H1 (cell line): Measurements from ENCODE around the gene ACCSL. TPM values are rescaled to one million over a fixed set of nuclear protein-coding genes. Genes with fewer than 3 reads are reported as not detected.

Experiments used
- CTCF ChIA-PET: fragments of 300-600 bp; sonication (Branson Sonifier 250); formaldehyde crosslinking; loops from one replicate; lab custom pipeline; 2021; ENCODE audit not compliant: partially characterized antibody; lab: Charles Lee
- POLR2A ChIA-PET: fragments of 300-600 bp; sonication (Branson Sonifier 250); formaldehyde crosslinking; loops from one replicate; lab custom pipeline; 2021; ENCODE audit warnings: inconsistent platforms; ENCODE audit not compliant: partially characterized antibody; lab: Charles Lee
- DNase-seq, 2 experiments: peaks; one replicate each; pipeline versions ENCODE4 v3.0.0 to v3.0.0-alpha.2; 2010 to 2022; ENCODE audit warnings: low spot score in 2 of 2, low read depth in 1 of 2, mixed read lengths in 1 of 2
- FAIRE-seq: peaks from 2 replicates; lab custom pipeline; 2011; peaks lifted over from hg19 to GRCh38; lab: Jason Lieb, UNC
- H2AFZ ChIP-seq: 2 replicates; pipeline ENCODE4 v1.8.1; 2012; ENCODE audit warnings: low read length, inconsistent platforms
- H2AK5ac ChIP-seq: 2 replicates; pipeline ENCODE4 v1.6.1; 2013; ENCODE audit warnings: low read depth, low read length
- H2BK120ac ChIP-seq: replicated peaks from 2 replicates; pipeline ENCODE3; 2013; ENCODE audit warnings: low read depth, low read length, inconsistent platforms
- H2BK12ac ChIP-seq: 2 replicates; pipeline ENCODE4 v1.6.1; 2013; ENCODE audit warnings: low read depth, low read length
- H2BK15ac ChIP-seq: 2 replicates; pipeline ENCODE4 v1.6.1; 2013; ENCODE audit warnings: low read length
- H2BK20ac ChIP-seq: 2 replicates; pipeline ENCODE4 v1.6.1; 2013; ENCODE audit warnings: low read length
- H2BK5ac ChIP-seq: 2 replicates; pipeline ENCODE4 v1.6.1; 2013; ENCODE audit warnings: low read depth, low read length
- H3K14ac ChIP-seq: 2 replicates; pipeline ENCODE4 v1.6.1; 2013; ENCODE audit warnings: inconsistent platforms; ENCODE audit not compliant: insufficient read length
- H3K18ac ChIP-seq: 2 replicates; pipeline ENCODE4 v1.6.1; 2013; ENCODE audit warnings: low read length; ENCODE audit errors: extremely low read depth
- H3K23ac ChIP-seq: 2 replicates; pipeline ENCODE4 v1.6.1; 2013; ENCODE audit warnings: inconsistent platforms; ENCODE audit not compliant: insufficient read length
- H3K23me2 ChIP-seq: 2 replicates; pipeline ENCODE4 v1.6.1; 2013; ENCODE audit warnings: low read depth, low read length
- H3K27ac ChIP-seq: 2 replicates; pipeline ENCODE4 v1.6.1; 2011; ENCODE audit warnings: low read depth, low read length, inconsistent platforms
- H3K27me3 ChIP-seq, 4 experiments: replicated peaks in 1 of 4; 1 replicate in 1 of 4; 2 replicates in 3 of 4; pipeline versions ENCODE4 v1.6.1 to v1.8.1; 2011 to 2013; ENCODE audit warnings: low read length in 3 of 4, mild to moderate bottlenecking in 3 of 4, inconsistent platforms in 2 of 4, mixed read lengths in 2 of 4, moderate library complexity in 1 of 4; ENCODE audit not compliant: control insufficient read depth in 3 of 4, insufficient read depth in 3 of 4; ENCODE audit errors: extremely low read depth in 1 of 4
- H3K36me3 ChIP-seq, 4 experiments: 2 replicates each; pipeline versions ENCODE4 v1.6.1 to v1.8.1; 2011 to 2013; ENCODE audit warnings: mild to moderate bottlenecking in 4 of 4, low read length in 3 of 4, moderate library complexity in 2 of 4, control low read depth in 1 of 4, inconsistent platforms in 1 of 4; ENCODE audit not compliant: insufficient read depth in 4 of 4, control insufficient read depth in 2 of 4
- H3K4ac ChIP-seq: replicated peaks from 2 replicates; pipeline ENCODE3; 2013; ENCODE audit warnings: low read length, low read depth, mixed read lengths, inconsistent platforms; ENCODE audit not compliant: insufficient read length
- H3K4me1 ChIP-seq, 4 experiments: replicated peaks in 1 of 4; 1 replicate in 1 of 4; 2 replicates in 3 of 4; pipeline versions ENCODE4 v1.6.1 to v1.8.1; 2011 to 2013; ENCODE audit warnings: low read length in 3 of 4, inconsistent platforms in 2 of 4, mixed read lengths in 1 of 4; ENCODE audit not compliant: insufficient read depth in 4 of 4, control insufficient read depth in 3 of 4
- H3K4me2 ChIP-seq, 2 experiments: 2 replicates each; pipeline versions ENCODE4 v1.6.1 to v1.8.1; 2011 to 2013; ENCODE audit warnings: low read depth in 2 of 2, low read length in 2 of 2, control low read depth in 1 of 2, inconsistent platforms in 1 of 2, mild to moderate bottlenecking in 1 of 2; ENCODE audit not compliant: insufficient read depth in 1 of 2
- H3K4me3 ChIP-seq, 4 experiments: fragments of 200-600, 300-600 bp in 1 of 4; sonication (generic), shearing (Covaris generic), sonication (Bioruptor Twin) in 1 of 4; 2 replicates each; pipeline versions ENCODE4 v1.5.1 to v1.8.1; 2011 to 2016; ENCODE audit warnings: low read length in 4 of 4, low read depth in 3 of 4, control low read depth in 2 of 4, inconsistent platforms in 2 of 4, mild to moderate bottlenecking in 2 of 4, mixed read lengths in 1 of 4, moderate library complexity in 1 of 4; ENCODE audit not compliant: insufficient read depth in 2 of 4; ENCODE audit errors: extremely low read depth in 1 of 4
- H3K56ac ChIP-seq: replicated peaks from 2 replicates; pipeline ENCODE3; 2013; ENCODE audit warnings: low read depth, mild to moderate bottlenecking, mixed read lengths, low read length, inconsistent platforms; ENCODE audit not compliant: insufficient read length
- H3K79me1 ChIP-seq: 2 replicates; pipeline ENCODE4 v1.6.1; 2013; ENCODE audit warnings: low read depth, low read length, control low read depth
- H3K79me2 ChIP-seq, 2 experiments: 2 replicates each; pipeline versions ENCODE4 v1.6.1 to v1.8.1; 2012 to 2013; ENCODE audit warnings: low read length in 2 of 2, mild to moderate bottlenecking in 2 of 2, inconsistent platforms in 1 of 2; ENCODE audit not compliant: insufficient read depth in 2 of 2, control insufficient read depth in 1 of 2
- H3K9ac ChIP-seq, 4 experiments: replicated peaks in 1 of 4; 1 replicate in 1 of 4; 2 replicates in 3 of 4; pipeline versions ENCODE4 v1.6.1 to v1.8.1; 2011 to 2013; ENCODE audit warnings: low read depth in 3 of 4, low read length in 3 of 4, control low read depth in 2 of 4, mild to moderate bottlenecking in 2 of 4, moderate library complexity in 2 of 4, inconsistent platforms in 1 of 4; ENCODE audit errors: extremely low read depth in 1 of 4
- H3K9me3 ChIP-seq, 2 experiments: 2 replicates each; pipeline versions ENCODE4 v1.6.1 to v1.8.1; 2012 to 2013; ENCODE audit warnings: mild to moderate bottlenecking in 2 of 2, moderate library complexity in 2 of 2, control low read depth in 1 of 2, inconsistent platforms in 1 of 2, low read depth in 1 of 2, low read length in 1 of 2, mixed read lengths in 1 of 2; ENCODE audit not compliant: insufficient read depth in 2 of 2
- H4K20me1 ChIP-seq, 2 experiments: replicated peaks in 1 of 2; 2 replicates each; pipeline versions ENCODE3 to v1.8.1; 2011 to 2013; ENCODE audit warnings: inconsistent platforms in 2 of 2, low read length in 2 of 2, mild to moderate bottlenecking in 1 of 2; ENCODE audit not compliant: insufficient read depth in 2 of 2, control insufficient read depth in 1 of 2
- H4K5ac ChIP-seq: 2 replicates; pipeline ENCODE4 v1.6.1; 2013; ENCODE audit warnings: low read length, low read depth, mixed read lengths, inconsistent platforms; ENCODE audit not compliant: insufficient read length
- H4K8ac ChIP-seq: 2 replicates; pipeline ENCODE4 v1.8.0; 2013; ENCODE audit warnings: mild to moderate bottlenecking, moderate library complexity, low read length, inconsistent platforms; ENCODE audit not compliant: insufficient read depth; ENCODE audit errors: extremely low read depth
- H4K91ac ChIP-seq: replicated peaks from 2 replicates; pipeline ENCODE3; 2013; ENCODE audit warnings: low read length, mixed read lengths, inconsistent platforms; ENCODE audit not compliant: insufficient read length
- GABPA ChIP-seq: IDR thresholded peaks from 2 replicates; pipeline ENCODE4 v1.6.1; 2011; ENCODE audit warnings: mild to moderate bottlenecking, low read length, moderate library complexity, borderline replicate concordance; ENCODE audit not compliant: insufficient read depth
- RAD21 ChIP-seq, 2 experiments: IDR thresholded peaks in 1 of 2; conservative IDR thresholded peaks in 1 of 2; 2 replicates each; pipeline ENCODE4 v1.6.1; 2011; ENCODE audit warnings: low read depth in 2 of 2, low read length in 2 of 2, improper control_type of control experiment in 1 of 2, inconsistent platforms in 1 of 2, mild to moderate bottlenecking in 1 of 2, moderate library complexity in 1 of 2
- RFX5 ChIP-seq: IDR thresholded peaks from 2 replicates; pipeline ENCODE4 v1.6.1; 2011; ENCODE audit warnings: low read depth, low read length, improper control_type of control experiment, borderline replicate concordance
- TEAD4 ChIP-seq: IDR thresholded peaks from 2 replicates; pipeline ENCODE4 v1.6.1; 2012; ENCODE audit warnings: low read depth, low read length, inconsistent platforms, mixed read lengths
- WGBS, 2 experiments: shearing (Covaris generic) in 1 of 2; methylation state at CpG; one replicate each; pipeline versions ENCODE4 v1.1.6 to v1.1.7; 2013 to 2015; ENCODE audit warnings: low lambda C conversion rate in 2 of 2, mixed read lengths in 2 of 2, inconsistent platforms in 1 of 2, low coverage in 1 of 2, missing lambda C conversion rate in 1 of 2; ENCODE audit not compliant: insufficient replicate concordance in 2 of 2, insufficient coverage in 1 of 2, insufficient read length in 1 of 2; ENCODE audit errors: extremely low coverage in 1 of 2, missing lambda C conversion rate in 1 of 2; 5-methylcytosine and 5-hydroxymethylcytosine counted together
- polyA plus RNA-seq, 7 experiments: library from polyadenylated mRNA; depleted of rRNA in 3 of 7; stranded (reverse) in 5 of 7; unstranded in 2 of 7; fragments of >200 nt in 5 of 7; fragments of 200-250 nt in 2 of 7; gene quantifications; 1 replicate in 5 of 7; 2 replicates in 1 of 7; 4 replicates in 1 of 7; pipeline versions ENCODE4 v1.2.1 to v1.2.3, GENCODE V29; 2011 to 2013; ENCODE audit warnings: missing spikeins in 2 of 7, mixed read lengths in 2 of 7
- total RNA-seq: library from RNA; stranded (reverse); fragmentation: NEBNext Ultra II Directional; extraction: Animal tissue kit (Norgen Biotek cat#: 25700); gene quantifications from 2 replicates; pipeline ENCODE4 v1.2.1, GENCODE V29; 2021
- TF ChIP-seq, protein P1 (sequence below), 3 experiments: IDR thresholded peaks; 1 replicate in 2 of 3; 2 replicates in 1 of 3; pipeline versions ENCODE4 v1.5.1 to v1.6.1; 2011; ENCODE audit warnings: low read length in 3 of 3, mild to moderate bottlenecking in 3 of 3, inconsistent platforms in 2 of 3, low read depth in 1 of 3, moderate library complexity in 1 of 3; ENCODE audit not compliant: insufficient read depth in 1 of 3; ENCODE audit errors: control extremely low read depth in 1 of 3

Gene ACCSL
- total and polyA plus RNA-seq, 2 of the 8 experiments (the other 6 are each of a cell fraction or from before 2014, with no cell fraction given) = not detected

GRCh38 chr11:44071157-44071556, 23.4 kb downstream of the ACCSL start:
- H2BK15ac ChIP-seq = no peak overlapping the region
- no peak overlapping the region for H3K56ac ChIP-seq
- no peak overlapping the region for H3K9ac ChIP-seq
- no peak overlapping the region for H2AK5ac ChIP-seq
- H4K5ac ChIP-seq = no peak overlapping the region
- no peak overlapping the region for H3K4me3 ChIP-seq
- WGBS, 2 experiments = 72% methylated on average over 3 of the region's 3 CpGs; no CpG with 5 or more reads in 1 of the 2 experiments
- CTCF ChIA-PET = interaction anchor here (0.9 to 3.9 kb wide), 16 partner anchors 8 to 190 kb away, joined by 3 to 23 read pairs (median 5); no protein-coding TSS in a partner anchor
- no peak overlapping the region for H2BK20ac ChIP-seq
- TF ChIP-seq TEAD4 (peak; percentile 59; the same call in 1 of the 2 replicates), RFX5 (no peak), RAD21 (IDR thresholded peaks at IDR 0.05 in 1 of 2, conservative IDR thresholded peaks at IDR 0.05 in 1 of 2; ENCODE audit: low read depth in 2 of 2, low read length in 2 of 2) (peak; percentile 11 to 41; a peak in 1 of 4 replicates), GABPA (no peak)
- TF ChIP-seq, protein P1, sequence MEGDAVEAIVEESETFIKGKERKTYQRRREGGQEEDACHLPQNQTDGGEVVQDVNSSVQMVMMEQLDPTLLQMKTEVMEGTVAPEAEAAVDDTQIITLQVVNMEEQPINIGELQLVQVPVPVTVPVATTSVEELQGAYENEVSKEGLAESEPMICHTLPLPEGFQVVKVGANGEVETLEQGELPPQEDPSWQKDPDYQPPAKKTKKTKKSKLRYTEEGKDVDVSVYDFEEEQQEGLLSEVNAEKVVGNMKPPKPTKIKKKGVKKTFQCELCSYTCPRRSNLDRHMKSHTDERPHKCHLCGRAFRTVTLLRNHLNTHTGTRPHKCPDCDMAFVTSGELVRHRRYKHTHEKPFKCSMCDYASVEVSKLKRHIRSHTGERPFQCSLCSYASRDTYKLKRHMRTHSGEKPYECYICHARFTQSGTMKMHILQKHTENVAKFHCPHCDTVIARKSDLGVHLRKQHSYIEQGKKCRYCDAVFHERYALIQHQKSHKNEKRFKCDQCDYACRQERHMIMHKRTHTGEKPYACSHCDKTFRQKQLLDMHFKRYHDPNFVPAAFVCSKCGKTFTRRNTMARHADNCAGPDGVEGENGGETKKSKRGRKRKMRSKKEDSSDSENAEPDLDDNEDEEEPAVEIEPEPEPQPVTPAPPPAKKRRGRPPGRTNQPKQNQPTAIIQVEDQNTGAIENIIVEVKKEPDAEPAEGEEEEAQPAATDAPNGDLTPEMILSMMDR (IDR thresholded peaks at IDR 0.05; ENCODE audit: control extremely low read depth in 1 of 3, insufficient read depth in 1 of 3, low read depth in 1 of 3, low read length in 3 of 3) = peak; percentile 44 to 50 (median 49); a peak in 3 of 4 replicates
- DNase-seq (no peak), FAIRE-seq (no peak)
- H3K9me3 ChIP-seq = no peaks in the 10 kb centered on the region; a peak in 1 of 4 replicates
- H3K79me1 ChIP-seq = no peaks in the 10 kb centered on the region
- no peak overlapping the region for H3K4me2 ChIP-seq
- H3K79me2 ChIP-seq = no peaks in the 10 kb centered on the region
- H2BK5ac ChIP-seq = no peak overlapping the region
- H3K4ac ChIP-seq = no peak overlapping the region
- H3K36me3 ChIP-seq = no peaks in the 10 kb centered on the region
- POLR2A ChIA-PET = interaction anchor here (1.1 to 1.3 kb wide), 2 partner anchors 24 to 130 kb away, joined by 3 read pairs; partner anchors contain the start of gene EXT2
- H4K20me1 ChIP-seq = no peaks in the 10 kb centered on the region
- no peak overlapping the region for H4K91ac ChIP-seq
- no peak overlapping the region for H2BK120ac ChIP-seq
- no peak overlapping the region for H3K27ac ChIP-seq
- H3K23ac ChIP-seq = no peak overlapping the region
- H3K4me1 ChIP-seq = peaks cover 0 to 3% (median 0%) of the 10 kb centered on the region in 4 experiments; a peak in 4 of 7 replicates
- H4K8ac ChIP-seq = no peak overlapping the region
- H2BK12ac ChIP-seq = no peak overlapping the region
- no peak overlapping the region for H3K14ac ChIP-seq
- no peak overlapping the region for H3K18ac ChIP-seq
- peaks cover 5% of the 10 kb centered on the region for H3K23me2 ChIP-seq
- no peak overlapping the region for H2AFZ ChIP-seq
- H3K27me3 ChIP-seq = peaks cover 0 to 4% (median 2%) of the 10 kb centered on the region in 4 experiments; a peak in 3 of 7 replicates
